ENCODE measurements around the gene OPN5. TPM values are rescaled to one million over a fixed set of nuclear protein-coding genes. Genes with fewer than 3 reads are reported as not detected.
"Not testable (repeated sequence)": the region's sequence is repeated elsewhere in the genome, so short reads cannot be mapped to it uniquely, and the experiment has no call there.

The OPN5 gene
- total RNA-seq, 4 donors from 2014 or later, result not detected

GRCh38 chr6:47737406-47737805 is 44.4 kb upstream of the OPN5 start:
- peak overlapping the region in 1 of 4 donors; percentile 37 for H3K27ac ChIP-seq
- H3K27me3 ChIP-seq, result no peaks in the 10 kb centered on the region
- H3K36me3 ChIP-seq, result no peaks in the 10 kb centered on the region
- H3K4me1 ChIP-seq, result peaks cover 13 to 17% of the 10 kb centered on the region in 2 donors
- in situ Hi-C loops (cut with MboI; ENCODE audit: low sequenced_read_pairs in 4 of 4) (loop anchor here in 1 of 4 donors (5.0 kb wide), 1 partner anchor 105 kb away; no protein-coding TSS in a partner anchor), intact Hi-C loops (cut with DNase I; ENCODE audit: low total_unique reads) (no loop called here)
- no peak for TF ChIP-seq CTCF (IDR thresholded peaks at IDR 0.05 in 4 of 5, conservative IDR thresholded peaks at IDR 0.05 in 1 of 5)
- no peak for TF ChIP-seq POLR2A (IDR thresholded peaks at IDR 0.05)
- no peak overlapping the region for H3K4me3 ChIP-seq
- H3K9me3 ChIP-seq, result no peaks in the 10 kb centered on the region
- DNase-seq, result peak; percentile 37
- ATAC-seq, result peak; percentile 56 to 90

GRCh38 chr6:47740714-47741113 is 41.1 kb upstream of the OPN5 start:
- H3K4me3 ChIP-seq, result no peak overlapping the region
- no peaks in the 10 kb centered on the region for H3K27me3 ChIP-seq
- peaks cover 13 to 17% of the 10 kb centered on the region in 2 donors for H3K4me1 ChIP-seq
- TF ChIP-seq CTCF (IDR thresholded peaks at IDR 0.05 in 4 of 5, conservative IDR thresholded peaks at IDR 0.05 in 1 of 5) (no peak), POLR2A (IDR thresholded peaks at IDR 0.05) (no peak)
- no peaks in the 10 kb centered on the region for H3K9me3 ChIP-seq
- ATAC-seq (no peak), DNase-seq (no peak)
- no peak overlapping the region for H3K27ac ChIP-seq
- in situ Hi-C loops (cut with MboI; ENCODE audit: low sequenced_read_pairs in 4 of 4) (no loop called here), intact Hi-C loops (cut with DNase I; ENCODE audit: low total_unique reads) (no loop called here)
- H3K36me3 ChIP-seq, result no peaks in the 10 kb centered on the region

GRCh38 chr6:47741807-47742206 is 40.0 kb upstream of the OPN5 start:
- H3K36me3 ChIP-seq, result no peaks in the 10 kb centered on the region
- no peak for TF ChIP-seq POLR2A (IDR thresholded peaks at IDR 0.05)
- no peak for TF ChIP-seq CTCF (IDR thresholded peaks at IDR 0.05 in 4 of 5, conservative IDR thresholded peaks at IDR 0.05 in 1 of 5)
- H3K4me1 ChIP-seq, result peaks cover 13 to 17% of the 10 kb centered on the region in 2 donors
- intact Hi-C loops (cut with DNase I; ENCODE audit: low total_unique reads), result no loop called here
- DNase-seq (peak; percentile 34 to 41), ATAC-seq (peak; percentile 96 to 99)
- no peaks in the 10 kb centered on the region for H3K27me3 ChIP-seq
- H3K4me3 ChIP-seq, result no peak overlapping the region
- peak overlapping the region; percentile 29 to 69 (median 50) for H3K27ac ChIP-seq
- in situ Hi-C loops (cut with MboI; ENCODE audit: low sequenced_read_pairs in 4 of 4), result no loop called here
- no peaks in the 10 kb centered on the region for H3K9me3 ChIP-seq

- DNase-seq (no peak), ATAC-seq (no peak)
- no peaks in the 10 kb centered on the region for H3K27me3 ChIP-seq
- TF ChIP-seq CTCF (IDR thresholded peaks at IDR 0.05 in 4 of 5, conservative IDR thresholded peaks at IDR 0.05 in 1 of 5) (no peak), POLR2A (IDR thresholded peaks at IDR 0.05) (no peak)
- no peak overlapping the region for H3K4me3 ChIP-seq
- in situ Hi-C loops (cut with MboI; ENCODE audit: low sequenced_read_pairs in 4 of 4), result no loop called here
- H3K4me1 ChIP-seq, result peaks cover 12 to 13% of the 10 kb centered on the region in 2 donors
- H3K27ac ChIP-seq, result no peak overlapping the region
- no peaks in the 10 kb centered on the region for H3K36me3 ChIP-seq
- no peaks in the 10 kb centered on the region for H3K9me3 ChIP-seq
- intact Hi-C loops (cut with DNase I; ENCODE audit: low total_unique reads), result no loop called here
Measured at GRCh38 chr6:47743744-47744143, 38.1 kb upstream of the OPN5 start.

GRCh38 chr6:47745269-47745668 is 36.6 kb upstream of the OPN5 start:
- in situ Hi-C loops (cut with MboI; ENCODE audit: low sequenced_read_pairs in 4 of 4); H3K27me3 ChIP-seq; H3K9me3 ChIP-seq; H3K4me3 ChIP-seq; intact Hi-C loops (cut with DNase I; ENCODE audit: low total_unique reads); H3K27ac ChIP-seq; DNase-seq; H3K36me3 ChIP-seq; ATAC-seq: not testable (repeated sequence)
- H3K4me1 ChIP-seq, result peaks cover 12 to 13% of the 10 kb centered on the region in 2 donors

Measured in gastrocnemius medialis (tissue), 4 donors.